ENCODE results near the gene THEM4.
"Not testable (repeated sequence)": the region's sequence is repeated elsewhere in the genome, so short reads cannot be mapped to it uniquely, and the experiment has no call there.

- TF ChIP-seq POLR2A, CTCF (IDR thresholded peaks at IDR 0.05): not testable (repeated sequence)
These were observed 26.4 kb downstream of the THEM4 start for GRCh38 chr1:151882918-151883317.

Data from Peyer's patch (tissue), 4 donors.